Endometrium (tissue), 2 donors: ENCODE measurements around the gene OPALIN.

Experiments
- FAIRE-seq: peaks from 2 replicates; lab custom pipeline; 2012; peaks lifted over from hg19 to GRCh38; lab: Jason Lieb, UNC
- donor health status: control.
- donor health status: control.

The OPALIN gene

GRCh38 chr10:96298362-96298761, 60.4 kb downstream of the OPALIN start:
- no peak for FAIRE-seq

- FAIRE-seq: no peak
Observed at GRCh38 chr10:96297486-96297885, 61.3 kb downstream of the OPALIN start.

DNA sequence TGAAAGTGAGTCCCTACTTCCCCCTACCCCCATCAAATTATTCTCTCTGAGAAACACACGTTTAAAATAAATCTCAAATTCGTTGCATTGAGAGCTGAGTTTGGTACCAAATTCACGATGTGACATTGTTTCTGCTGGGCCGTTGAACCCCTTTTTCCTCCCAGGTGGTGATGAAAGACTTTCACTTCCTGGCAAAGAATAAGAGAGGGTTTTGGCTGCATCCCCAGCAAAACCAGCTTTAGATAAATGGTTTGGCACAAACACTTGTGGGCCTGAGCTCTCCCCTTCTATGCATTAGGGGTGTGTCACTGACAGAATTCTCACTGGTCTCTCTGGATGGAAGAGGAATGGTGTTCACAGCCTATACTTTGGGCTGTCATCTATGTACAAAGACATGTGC, 63.3 kb downstream of the OPALIN start:
- no peak for FAIRE-seq
